ENCODE measurements around the gene CST7. TPM values are rescaled to one million over a fixed set of nuclear protein-coding genes. Genes with fewer than 3 reads are reported as not detected.
"Not testable (repeated sequence)": the region's sequence is repeated elsewhere in the genome, so short reads cannot be mapped to it uniquely, and the experiment has no call there.

Gene CST7, protein sequence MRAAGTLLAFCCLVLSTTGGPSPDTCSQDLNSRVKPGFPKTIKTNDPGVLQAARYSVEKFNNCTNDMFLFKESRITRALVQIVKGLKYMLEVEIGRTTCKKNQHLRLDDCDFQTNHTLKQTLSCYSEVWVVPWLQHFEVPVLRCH
- total RNA-seq, result not detected in 2 replicates

DNA sequence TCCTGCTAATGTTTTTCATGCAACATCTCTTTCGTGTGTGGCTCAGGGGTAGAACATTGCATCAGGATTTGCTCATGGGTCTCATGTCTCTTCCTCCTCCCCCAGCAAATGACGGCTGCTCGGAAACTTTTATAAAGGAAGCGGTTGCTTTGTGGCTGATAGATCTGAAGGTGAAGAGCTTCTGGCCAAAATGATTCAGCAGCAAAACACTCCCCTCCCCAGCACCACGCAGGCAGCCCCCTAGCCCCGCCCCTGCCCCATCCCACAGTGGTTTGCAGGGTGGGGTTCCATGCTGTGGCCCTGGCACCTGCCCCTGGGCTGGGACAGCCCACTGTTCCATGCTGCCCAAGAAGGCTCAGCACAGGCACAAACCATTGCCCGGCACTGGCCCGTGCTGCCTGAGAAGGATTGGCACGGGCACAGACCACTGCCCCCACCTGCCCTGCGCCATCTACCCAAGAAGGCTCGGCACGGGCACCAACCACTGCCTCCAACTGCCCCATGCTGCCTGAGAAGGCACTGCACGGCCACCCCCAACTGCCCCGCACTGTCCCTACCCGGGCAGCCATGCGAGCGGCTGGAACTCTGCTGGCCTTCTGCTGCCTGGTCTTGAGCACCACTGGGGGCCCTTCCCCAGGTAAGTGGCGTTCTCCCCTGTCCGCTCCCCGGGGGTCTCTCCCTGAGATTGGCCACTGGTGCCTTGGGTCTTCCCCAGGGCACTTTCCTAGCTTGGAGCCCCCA lies at the start of gene CST7:
Gene CST7, plus strand, starts transcription at position 331 of the 741 bp plus-strand sequence. Its CDS starts 237 bp downstream, at position 568.
- DNase-seq (ENCODE audit: extremely low read depth, low read depth, low spot score), result no peak

DNA sequence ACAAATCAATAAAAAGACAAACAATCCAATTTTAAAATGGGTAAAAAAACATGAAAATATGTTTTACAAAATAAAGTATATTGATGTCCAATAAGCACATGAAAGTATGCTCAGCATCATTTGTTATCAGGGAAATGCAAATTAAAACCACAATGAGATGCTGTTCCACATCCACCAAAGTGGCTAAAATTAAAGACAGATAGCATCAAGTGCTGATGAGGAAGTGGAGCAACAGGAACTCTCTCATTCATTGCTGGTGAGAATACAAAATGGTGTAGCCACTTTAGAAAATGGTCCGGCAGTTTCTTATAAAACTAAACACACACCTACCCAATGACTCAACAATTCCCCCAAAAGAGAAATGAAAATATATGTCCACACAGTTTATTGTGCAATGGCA lies 42.3 kb upstream of the CST7 start:
- no peak for DNase-seq (ENCODE audit: extremely low read depth, low read depth, low spot score)

DNA sequence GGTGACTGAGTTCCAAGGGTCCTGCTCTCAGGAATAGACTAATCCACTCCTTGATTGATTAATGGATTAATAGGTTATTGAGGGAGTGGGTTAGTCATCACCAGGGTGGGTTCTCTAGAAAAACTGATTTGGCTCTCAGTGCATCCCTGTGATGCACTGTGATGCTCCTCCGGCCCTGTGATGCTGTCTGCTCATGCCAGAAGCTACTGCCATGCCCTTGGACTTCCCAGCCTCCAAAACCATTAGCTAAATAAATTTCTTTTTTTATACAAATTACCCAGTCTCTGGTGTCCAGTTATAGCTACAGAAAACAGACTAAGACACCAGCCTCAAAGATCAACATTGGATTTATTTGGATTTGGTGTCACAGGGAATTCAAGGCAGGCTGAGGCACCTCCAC lies 40.4 kb upstream of the CST7 start:
- no peak for DNase-seq (ENCODE audit: extremely low read depth, low read depth, low spot score)

DNA sequence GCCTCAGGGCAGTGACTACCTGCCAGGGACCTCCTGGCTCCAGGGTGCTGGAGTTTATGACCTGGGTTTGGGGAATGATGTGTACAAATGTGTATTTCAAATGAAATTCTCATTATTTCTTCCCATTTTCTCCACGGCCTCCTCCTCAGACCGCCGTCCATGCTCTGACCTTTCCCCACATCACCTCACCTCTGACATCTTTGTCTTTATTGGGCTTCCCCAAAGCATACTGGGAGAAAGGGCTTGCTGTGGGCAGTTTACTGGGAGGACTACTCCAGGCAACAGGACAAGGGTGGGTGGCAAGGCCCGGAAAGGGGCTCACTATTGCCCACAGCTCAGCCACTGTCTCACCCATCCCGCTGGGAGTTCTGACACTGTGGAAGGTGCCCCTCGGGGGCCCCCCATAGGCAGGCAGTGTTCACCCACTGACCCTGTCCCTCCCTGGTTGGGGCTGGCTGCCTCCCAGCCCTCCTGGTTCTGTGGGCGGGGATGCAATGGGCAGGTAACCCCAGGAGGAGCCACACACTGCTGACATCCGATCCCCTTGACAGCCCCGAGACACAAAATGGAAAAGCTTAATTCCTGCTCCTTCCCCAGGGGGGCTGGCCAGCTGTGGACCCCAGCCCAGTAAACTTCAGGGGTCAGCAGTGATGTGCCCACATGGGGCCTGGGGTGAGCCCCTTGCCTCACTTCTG lies 39.8 kb upstream of the CST7 start:
- no peak for DNase-seq (ENCODE audit: extremely low read depth, low read depth, low spot score)

DNA sequence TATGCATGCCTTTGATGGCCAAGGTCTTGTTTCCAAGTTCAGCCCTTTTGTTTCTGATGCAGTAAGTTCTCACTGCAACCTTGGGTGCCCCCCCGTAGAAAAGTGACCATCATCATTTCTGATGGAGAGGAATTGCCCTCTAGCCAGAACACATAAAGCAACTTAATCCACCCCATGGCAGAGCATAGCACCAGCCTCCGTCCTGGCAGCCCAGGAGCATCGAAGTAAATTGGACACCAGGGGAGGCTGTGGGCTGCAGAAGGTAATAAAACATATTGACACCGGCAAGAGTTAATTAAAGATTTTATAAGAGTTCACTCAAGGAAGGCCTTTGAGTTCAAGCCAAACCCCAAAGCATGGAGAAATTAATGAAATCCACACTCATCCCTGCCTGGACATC lies 39.2 kb upstream of the CST7 start:
- DNase-seq (ENCODE audit: extremely low read depth, low read depth, low spot score), result no peak

DNA sequence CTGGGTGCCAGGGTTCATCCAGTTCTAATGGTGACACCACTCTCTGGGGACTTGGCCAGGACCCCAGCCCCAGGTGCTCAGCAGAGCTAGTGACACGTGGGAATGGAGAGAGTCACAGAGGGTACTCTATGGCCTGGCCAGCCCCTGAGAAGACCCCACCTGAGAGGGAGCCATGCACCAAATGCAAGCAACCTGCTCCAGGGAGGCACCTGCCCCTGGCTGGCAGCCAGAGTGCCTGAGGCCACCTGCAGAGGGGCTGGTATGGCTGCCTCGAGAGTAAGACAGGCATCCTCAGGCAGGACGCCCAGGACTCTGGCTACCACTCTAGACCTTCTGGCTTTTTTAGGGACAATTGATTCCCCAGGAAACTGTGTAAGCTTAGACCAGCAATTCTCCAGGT lies 38.6 kb upstream of the CST7 start:
- no peak for DNase-seq (ENCODE audit: extremely low read depth, low read depth, low spot score)

DNA sequence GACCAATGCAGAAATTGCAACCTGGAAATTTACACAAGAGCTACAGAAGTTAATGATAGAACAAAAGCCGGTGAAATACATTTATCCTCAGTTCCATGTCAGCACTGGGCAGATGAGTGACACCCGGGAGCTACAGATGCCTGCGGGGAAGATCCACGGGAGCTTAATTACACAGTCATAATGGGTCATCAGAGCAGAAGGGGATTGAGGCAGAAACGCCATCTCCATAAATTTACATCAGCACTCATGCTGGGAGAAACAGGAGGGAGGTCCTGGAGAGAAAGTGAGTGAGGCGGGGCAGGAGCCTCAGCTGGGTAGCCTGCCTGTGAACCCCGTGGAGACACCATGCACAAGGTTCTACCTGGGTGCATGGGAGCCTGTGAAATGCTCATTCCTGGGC lies 37.6 kb upstream of the CST7 start:
- no peak for DNase-seq (ENCODE audit: extremely low read depth, low read depth, low spot score)

DNA sequence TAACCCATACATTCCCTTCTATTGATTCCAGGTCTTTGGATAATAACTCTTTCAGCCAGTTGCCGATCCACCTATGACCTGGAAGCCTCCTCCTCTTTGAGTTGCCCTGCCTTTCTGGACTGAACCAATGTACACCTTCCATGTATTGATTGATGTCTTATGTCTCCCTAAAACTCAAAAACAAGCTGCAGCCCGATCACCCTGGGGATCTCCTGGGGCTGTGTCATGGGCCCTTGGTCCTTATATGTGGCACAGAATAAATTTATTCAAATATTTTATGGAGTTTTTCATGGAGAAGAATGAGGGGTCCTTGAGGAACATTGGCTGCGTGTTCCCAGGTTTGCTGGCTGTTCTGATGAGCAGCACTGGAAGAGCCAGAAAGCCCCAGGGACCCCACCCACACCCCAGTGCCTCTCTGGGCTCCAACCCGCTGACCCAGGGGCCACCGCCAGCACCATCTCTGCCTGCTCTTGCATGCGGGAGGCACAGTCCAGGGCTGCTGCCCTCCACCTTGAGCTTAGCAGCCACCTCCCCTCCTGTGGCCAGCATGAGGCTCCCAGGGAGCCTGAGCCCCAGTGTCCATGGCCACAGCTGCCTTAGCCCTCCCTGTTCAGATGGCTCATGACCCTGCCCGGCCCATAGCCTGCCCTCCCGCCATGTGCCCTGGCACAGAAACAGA lies 36.5 kb upstream of the CST7 start:
- no peak for DNase-seq (ENCODE audit: extremely low read depth, low read depth, low spot score)

DNA sequence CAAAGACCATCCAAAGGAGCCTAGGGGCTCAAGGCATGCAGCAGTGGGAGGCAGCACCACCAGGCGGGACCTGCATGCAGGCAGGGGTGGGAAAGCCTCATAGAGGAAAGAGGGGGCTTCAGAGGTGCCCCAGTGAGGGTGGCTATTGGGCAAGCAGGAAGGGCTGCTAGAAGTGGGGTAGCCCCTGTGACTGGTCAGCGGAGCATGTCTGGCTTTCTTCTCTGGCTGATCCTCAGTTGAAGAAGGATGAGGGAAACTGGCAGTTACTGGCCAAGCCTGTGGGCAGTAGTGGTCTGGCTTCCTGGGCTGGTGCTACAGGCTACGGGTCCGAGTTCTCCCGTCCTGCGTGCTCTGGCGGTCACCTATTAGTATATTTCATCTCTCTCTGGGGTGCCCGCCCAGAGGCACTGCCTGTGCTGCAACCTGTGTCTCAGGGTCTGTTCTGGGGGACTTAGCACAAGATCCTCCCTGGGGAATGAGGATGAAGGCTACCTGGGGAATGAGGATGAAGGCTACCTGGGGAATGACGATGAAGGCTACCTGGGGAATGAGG lies 35.9 kb upstream of the CST7 start:
- no peak for DNase-seq (ENCODE audit: extremely low read depth, low read depth, low spot score)

DNA sequence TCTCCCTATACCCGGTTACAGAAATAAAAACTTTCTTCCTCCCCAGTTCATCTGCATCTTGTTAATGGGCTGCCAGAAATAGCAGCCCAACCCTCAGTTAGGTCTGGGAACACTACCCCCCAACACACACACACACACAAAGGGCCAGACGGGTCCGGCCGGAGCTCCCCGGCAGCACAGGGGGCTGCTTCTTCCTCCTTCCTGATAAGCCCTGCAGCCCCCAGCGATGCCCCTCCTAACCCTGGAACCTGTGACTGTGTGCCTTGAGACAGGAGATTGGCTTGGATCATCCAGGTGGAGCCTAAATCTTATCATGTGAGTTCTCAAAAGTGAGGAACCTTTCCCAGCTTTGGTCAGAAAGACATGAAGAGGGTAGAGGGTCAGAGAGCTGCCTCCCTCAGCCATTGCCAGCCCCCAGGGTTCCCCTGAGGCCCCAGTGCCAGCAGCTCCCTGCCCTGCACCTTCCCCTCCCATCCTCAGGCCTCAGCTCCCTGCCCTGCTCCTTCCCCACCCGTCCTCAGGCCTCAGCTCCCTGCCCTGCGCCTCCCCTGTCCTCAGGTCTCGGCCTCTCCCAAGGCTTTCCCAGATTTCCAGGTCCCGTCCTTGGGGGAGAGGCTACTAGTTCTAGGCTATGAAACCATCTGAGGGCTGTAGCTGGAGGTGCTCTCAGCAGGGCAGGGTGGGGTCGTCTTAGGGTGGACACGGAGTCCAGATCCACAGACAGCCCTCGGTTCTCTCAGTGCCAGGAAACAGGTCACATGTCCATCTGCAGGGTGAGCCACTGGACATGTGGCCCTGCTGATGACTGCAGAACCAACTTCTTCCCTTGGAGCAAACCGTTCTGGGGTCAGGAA lies 34.5 kb upstream of the CST7 start:
- no peak for DNase-seq (ENCODE audit: extremely low read depth, low read depth, low spot score)

DNA sequence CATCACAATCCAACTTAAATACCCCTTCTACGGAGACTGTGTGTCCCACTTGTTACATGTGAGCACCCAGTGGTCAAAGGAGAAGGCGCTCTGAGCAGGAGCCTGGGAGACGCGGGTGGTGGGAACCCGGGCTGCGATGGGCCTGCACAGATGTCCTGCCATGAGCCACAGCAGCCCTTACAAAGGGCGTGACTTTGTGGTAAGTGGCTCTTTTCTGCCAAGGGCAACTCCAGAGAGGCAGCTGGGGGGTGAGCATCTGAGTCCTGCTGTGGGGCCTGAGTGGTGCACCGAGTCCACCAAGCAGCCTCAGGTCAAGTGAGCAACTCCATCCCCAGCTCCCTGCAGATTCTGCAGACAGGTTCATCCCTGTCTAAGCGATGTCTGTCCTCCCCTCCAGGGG lies 33.6 kb upstream of the CST7 start:
- no peak for DNase-seq (ENCODE audit: extremely low read depth, low read depth, low spot score)

DNA sequence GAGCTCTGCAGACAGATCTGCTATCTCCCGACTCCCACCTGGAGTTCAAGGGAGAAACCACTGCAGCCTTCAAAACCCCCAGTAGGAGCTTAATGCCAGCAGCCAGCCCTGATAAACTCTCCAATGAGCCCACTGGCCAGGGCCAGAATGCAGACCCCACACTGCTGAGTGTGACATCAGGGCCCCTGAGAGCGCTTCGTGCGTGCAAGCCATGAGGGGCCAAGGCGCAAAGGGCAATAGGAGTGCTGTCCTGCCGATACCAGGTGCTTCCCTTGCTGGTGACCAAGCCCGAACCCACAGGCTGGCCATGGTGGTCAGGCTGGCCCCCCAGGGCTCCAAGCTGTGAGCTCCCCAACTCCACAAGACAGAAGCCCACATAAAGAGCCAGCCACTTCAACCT lies 33.2 kb upstream of the CST7 start:
- no peak for DNase-seq (ENCODE audit: extremely low read depth, low read depth, low spot score)

DNA sequence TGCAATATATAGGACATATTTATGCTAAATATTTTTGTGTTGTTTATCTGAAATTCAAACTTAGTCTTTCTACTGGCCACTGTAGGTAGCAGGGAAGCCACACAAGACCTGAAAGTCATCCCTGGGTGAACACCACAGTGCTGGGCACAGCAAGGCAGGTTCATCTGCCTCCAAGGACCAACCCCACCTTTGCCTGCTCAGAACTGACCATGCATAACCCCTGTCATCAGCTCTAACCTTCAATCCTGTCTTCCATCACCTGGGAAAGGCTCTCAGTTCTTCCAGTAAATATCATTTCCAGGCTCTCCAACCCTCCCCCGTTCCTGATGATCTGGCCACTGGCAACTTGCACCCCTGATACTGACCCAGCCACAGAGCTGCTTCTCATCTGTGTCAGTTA lies 32.7 kb upstream of the CST7 start:
- DNase-seq (ENCODE audit: extremely low read depth, low read depth, low spot score), result no peak

DNA sequence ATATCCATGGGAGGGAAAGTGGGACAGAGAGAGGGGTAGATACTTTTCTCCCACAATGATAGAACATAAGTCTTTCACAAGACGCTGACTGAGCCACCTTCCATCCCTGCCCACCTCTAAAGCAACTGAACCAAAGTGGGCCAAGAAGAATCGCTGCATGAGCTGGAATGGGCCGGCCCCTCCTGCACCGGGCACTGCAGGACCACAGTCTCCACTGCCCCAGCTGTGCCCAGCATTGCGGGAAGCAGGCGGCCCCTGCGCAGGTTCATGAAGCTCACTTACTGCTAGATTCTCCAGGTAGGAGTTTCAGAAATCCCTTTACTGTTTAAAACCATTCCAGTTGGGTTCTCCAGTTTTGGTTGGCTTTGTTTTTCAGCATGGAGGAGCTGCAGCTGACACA lies 32.0 kb upstream of the CST7 start:
- no peak for DNase-seq (ENCODE audit: extremely low read depth, low read depth, low spot score)

DNA sequence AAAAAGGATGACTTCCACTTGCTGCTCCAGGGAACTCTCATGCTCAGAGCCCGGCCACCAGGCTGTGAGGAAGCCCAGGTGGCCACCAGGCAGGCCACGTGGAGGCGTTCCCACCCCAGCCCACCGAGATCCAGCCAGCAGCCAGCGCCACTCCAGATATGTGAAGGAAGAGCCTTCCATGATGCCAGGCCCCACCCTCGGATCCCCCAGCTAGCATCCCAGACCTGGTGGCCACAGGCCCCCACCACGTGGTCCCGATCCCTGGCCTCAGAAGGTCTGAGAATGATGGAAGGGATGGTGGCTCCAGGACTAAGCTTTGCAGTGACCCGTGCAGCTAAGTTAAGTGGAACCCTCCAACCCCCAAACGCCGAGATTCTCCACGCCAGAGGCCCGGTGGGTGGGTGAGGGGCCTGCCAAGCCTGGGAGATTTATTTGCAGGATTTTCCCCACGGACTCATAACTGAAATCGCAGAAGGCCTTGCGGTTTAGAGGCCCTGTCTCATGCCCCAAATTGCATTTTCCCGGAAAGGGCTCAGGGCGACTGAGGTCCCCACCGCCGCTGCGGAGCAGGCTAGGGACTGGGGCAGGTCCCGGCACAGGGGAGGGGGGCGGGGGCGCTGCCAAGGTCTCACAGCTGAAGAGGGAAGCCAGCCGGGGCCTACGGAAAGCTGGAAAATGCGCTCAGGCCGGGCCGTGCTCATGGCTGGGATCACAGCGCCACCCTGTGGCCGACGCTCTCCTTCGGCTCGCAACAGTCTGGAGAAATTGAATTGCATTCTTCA lies 31.1 kb upstream of the CST7 start:
- DNase-seq (ENCODE audit: extremely low read depth, low read depth, low spot score), result peak; percentile 2

DNA sequence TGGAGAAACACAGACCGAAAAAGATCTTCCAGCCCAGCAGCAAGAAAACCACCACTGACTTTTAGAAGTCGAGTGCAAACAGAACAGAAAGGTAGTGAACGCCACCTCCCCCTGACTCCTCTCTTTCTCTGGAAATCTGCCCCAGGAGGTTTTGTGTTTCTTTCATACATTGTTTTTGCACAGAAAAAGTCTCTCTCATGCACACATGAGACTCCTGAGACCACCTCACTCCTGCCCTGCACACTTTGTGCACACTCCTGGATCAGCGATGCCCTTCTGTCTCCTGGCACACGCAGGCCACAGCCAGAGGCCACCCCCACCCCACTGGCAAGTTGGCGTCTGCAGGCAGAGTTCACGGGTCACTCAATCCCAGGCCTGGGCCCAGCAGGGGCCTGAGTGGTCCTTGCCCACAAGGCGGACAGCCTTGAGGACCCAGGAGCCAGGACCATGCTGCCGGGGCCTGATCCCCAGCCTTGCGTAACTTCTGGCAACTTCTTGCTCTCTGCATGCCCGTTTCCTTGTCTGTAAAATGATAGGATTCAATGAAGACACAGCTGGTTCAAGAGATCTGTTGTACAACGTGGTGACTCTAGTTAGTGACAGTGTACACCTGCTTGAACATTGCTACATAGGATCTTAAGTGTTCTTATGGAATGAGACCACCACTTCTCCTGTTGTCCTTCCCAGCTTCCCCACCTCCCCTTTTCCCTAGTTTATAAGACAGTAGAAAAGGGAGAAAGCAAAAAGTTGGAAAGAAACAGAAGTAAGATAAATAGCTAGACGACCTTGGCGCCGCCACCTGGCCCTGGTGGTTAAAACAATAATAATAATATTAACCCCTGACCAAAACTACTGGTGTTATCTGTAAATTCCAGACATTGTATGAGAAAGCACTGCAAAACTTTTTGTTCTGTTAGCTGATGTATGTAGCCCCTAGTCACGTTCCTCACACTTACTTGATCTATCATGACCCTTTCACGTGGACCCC lies 30.2 kb upstream of the CST7 start:
- no peak for DNase-seq (ENCODE audit: extremely low read depth, low read depth, low spot score)

DNA sequence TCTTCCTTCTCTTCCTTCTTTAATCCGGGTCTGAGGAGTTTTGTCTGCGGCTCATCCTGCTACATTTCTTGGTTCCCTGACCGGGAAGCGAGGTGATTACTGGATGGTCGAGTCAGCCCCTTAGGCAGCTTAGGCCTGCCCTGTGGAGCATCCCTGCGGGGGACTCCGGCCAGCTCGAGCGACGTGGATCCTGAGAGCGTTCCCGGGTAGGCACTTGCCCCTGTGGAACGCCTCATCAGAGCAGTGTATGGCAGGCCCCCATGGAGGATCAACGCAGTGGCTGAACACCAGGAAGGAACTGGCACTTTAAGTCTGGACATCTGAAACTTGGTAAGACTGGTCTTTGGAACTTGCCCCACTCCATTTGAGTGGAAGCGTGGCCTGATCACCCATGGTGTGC lies 29.4 kb upstream of the CST7 start:
- not testable (repeated sequence) for DNase-seq (ENCODE audit: extremely low read depth, low read depth, low spot score)

DNA sequence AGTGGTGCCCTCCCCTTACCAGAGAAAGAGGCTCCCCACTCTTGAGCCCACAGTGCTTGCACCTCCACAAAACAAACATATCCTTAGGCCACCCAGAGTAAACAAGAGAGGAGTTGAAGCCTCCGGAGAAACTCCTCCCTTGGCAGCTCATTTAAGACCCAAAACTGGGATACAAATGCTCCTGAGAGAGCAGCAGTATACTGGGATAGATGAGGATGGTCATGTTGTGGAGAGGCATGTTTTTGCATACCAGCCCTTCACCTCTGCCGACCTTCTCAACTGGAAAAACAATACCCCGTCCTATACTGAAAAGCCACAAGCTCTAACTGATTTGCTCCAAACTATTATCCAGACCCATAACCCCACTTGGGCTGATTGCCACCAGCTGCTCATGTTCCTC lies 28.4 kb upstream of the CST7 start:
- not testable (repeated sequence) for DNase-seq (ENCODE audit: extremely low read depth, low read depth, low spot score)
